HepG2 (cell line): ENCODE data around the gene ALDOA. TPM values are rescaled to one million over a fixed set of nuclear protein-coding genes. Genes with fewer than 3 reads are reported as not detected.

ENCODE experiments used
- CAMTA2 ChIP-seq: sonication (generic); formaldehyde crosslinking; IDR thresholded peaks from 2 replicates; pipeline ENCODE4 v1.4.0; 2020; ENCODE audit warnings: mild to moderate bottlenecking, missing genetic modification reagents, borderline replicate concordance
- CEBPB ChIP-seq: IDR thresholded peaks from 2 replicates; pipeline ENCODE4 v1.6.1; 2011; ENCODE audit warnings: low read depth, low read length, improper control_type of control experiment, borderline replicate concordance
- DMTF1 ChIP-seq: sonication (generic); formaldehyde crosslinking; IDR thresholded peaks from 2 replicates; pipeline ENCODE4 v1.4.0; 2020; ENCODE audit warnings: mild to moderate bottlenecking, missing genetic modification reagents
- ESRRA ChIP-seq: sonication (generic); formaldehyde crosslinking; IDR thresholded peaks from 2 replicates; pipeline ENCODE4 v1.5.1; 2020; ENCODE audit warnings: mild to moderate bottlenecking, low read depth, missing genetic modification reagents
- IKZF1 ChIP-seq: fragments of 450-650 bp; IDR thresholded peaks from 2 replicates; pipeline ENCODE4 v1.7.1; 2016
- JUNB ChIP-seq: sonication (generic); formaldehyde crosslinking; IDR thresholded peaks from 2 replicates; pipeline ENCODE4 v1.8.0; 2022; ENCODE audit warnings: missing genetic modification reagents, mild to moderate bottlenecking, borderline replicate concordance
- KLF11 ChIP-seq: IDR thresholded peaks from 2 replicates; pipeline ENCODE4 v1.6.1; 2016; ENCODE audit warnings: missing compliant biosample characterization
- KLF6 ChIP-seq: IDR thresholded peaks from 2 replicates; pipeline ENCODE4 v1.8.0; 2016; ENCODE audit warnings: missing biosample characterization, missing genetic modification reagents
- KLF9 ChIP-seq: IDR thresholded peaks from 2 replicates; pipeline ENCODE4 v1.6.1; 2016; ENCODE audit warnings: low read depth
- MAFF ChIP-seq: IDR thresholded peaks from 2 replicates; pipeline ENCODE4 v1.6.1; 2011; ENCODE audit warnings: low read depth, low read length, improper control_type of control experiment
- NR1H2 ChIP-seq: sonication (generic); formaldehyde crosslinking; IDR thresholded peaks from 2 replicates; pipeline ENCODE4 v1.8.1; 2022; ENCODE audit warnings: low read depth, missing genetic modification reagents, borderline replicate concordance
- PAF1 ChIP-seq: IDR thresholded peaks from 2 replicates; pipeline ENCODE4 v1.6.1; 2016; ENCODE audit warnings: missing genetic modification reagents, missing compliant biosample characterization
- POLR2A ChIP-seq, 2 experiments: IDR thresholded peaks; 2 replicates each; pipeline ENCODE4 v1.6.1; 2011; ENCODE audit warnings: low read depth in 2 of 2, low read length in 2 of 2, mild to moderate bottlenecking in 1 of 2, moderate library complexity in 1 of 2; ENCODE audit not compliant: insufficient read depth in 1 of 2
- PRPF4 ChIP-seq: fragments of 200-400 bp; formaldehyde crosslinking; IDR thresholded peaks from 2 replicates; pipeline ENCODE4 v1.6.1; 2016; ENCODE audit warnings: low read length, low read depth; ENCODE audit not compliant: poor library complexity, severe bottlenecking
- RFX1 ChIP-seq: fragments of 450-650 bp; IDR thresholded peaks from 2 replicates; pipeline ENCODE4 v1.6.1; 2017
- SRSF4 ChIP-seq: fragments of 200-400 bp; formaldehyde crosslinking; IDR thresholded peaks from one replicate; pipeline ENCODE4 v1.6.1; 2018; ENCODE audit warnings: mild to moderate bottlenecking, low read depth, low read length, moderate library complexity; ENCODE audit not compliant: poor library complexity, severe bottlenecking
- ZFP90 ChIP-seq: sonication (generic); formaldehyde crosslinking; IDR thresholded peaks from 2 replicates; pipeline ENCODE4 v1.8.0; 2022; ENCODE audit warnings: missing genetic modification reagents, mild to moderate bottlenecking, inconsistent platforms, borderline replicate concordance
- ZFP91 ChIP-seq: sonication (generic); formaldehyde crosslinking; IDR thresholded peaks from 2 replicates; pipeline ENCODE4 v1.9.0; 2022; ENCODE audit warnings: missing genetic modification reagents, mild to moderate bottlenecking, borderline replicate concordance
- ZFYVE20 ChIP-seq: sonication (generic); formaldehyde crosslinking; IDR thresholded peaks from 2 replicates; pipeline ENCODE4 v1.8.0; 2023; ENCODE audit warnings: low read depth, mild to moderate bottlenecking, moderate library complexity, missing genetic modification reagents, borderline replicate concordance
- ZNF333 ChIP-seq: sonication (generic); formaldehyde crosslinking; IDR thresholded peaks from 2 replicates; pipeline ENCODE4 v1.4.0; 2020; ENCODE audit warnings: mild to moderate bottlenecking, missing genetic modification reagents, borderline replicate concordance
- ZNF432 ChIP-seq: sonication (generic); formaldehyde crosslinking; IDR thresholded peaks from 2 replicates; pipeline ENCODE4 v1.5.0; 2020; ENCODE audit warnings: missing genetic modification reagents, mild to moderate bottlenecking, borderline replicate concordance
- ZNF513 ChIP-seq: sonication (generic); formaldehyde crosslinking; conservative IDR thresholded peaks from 2 replicates; pipeline ENCODE4 v1.5.0; 2020; ENCODE audit warnings: missing genetic modification reagents
- ZNF562 ChIP-seq: sonication (generic); formaldehyde crosslinking; IDR thresholded peaks from 2 replicates; pipeline ENCODE4 v1.8.0; 2022; ENCODE audit warnings: missing genetic modification reagents, borderline replicate concordance
- ZNF619 ChIP-seq: sonication (generic); formaldehyde crosslinking; IDR thresholded peaks from 2 replicates; pipeline ENCODE4 v1.4.0; 2020; ENCODE audit warnings: mild to moderate bottlenecking, missing genetic modification reagents
- ZNF7 ChIP-seq: IDR thresholded peaks from 2 replicates; pipeline ENCODE4 v1.6.1; 2016; ENCODE audit warnings: missing biosample characterization, missing genetic modification reagents
- ZNF768 ChIP-seq: sonication (generic); formaldehyde crosslinking; IDR thresholded peaks from 2 replicates; pipeline ENCODE4 v1.4.0; 2020; ENCODE audit warnings: missing genetic modification reagents
- ZNF777 ChIP-seq: sonication (generic); formaldehyde crosslinking; IDR thresholded peaks from 2 replicates; pipeline ENCODE4 v1.4.0; 2020; ENCODE audit warnings: missing genetic modification reagents
- polyA plus RNA-seq, 8 experiments: library from polyadenylated mRNA; depleted of rRNA in 3 of 8; stranded (reverse) in 7 of 8; unstranded in 1 of 8; fragments of >200 nt; fragmentation: Illumina TruSeq in 4 of 8; extraction: Trizol in 4 of 8; gene quantifications; 2 replicates each; pipeline versions ENCODE4 v1.2.1 to v1.2.3, GENCODE V29; 2011 to 2016; ENCODE audit warnings: low read depth in 4 of 8, missing spikeins in 1 of 8, mixed read lengths in 1 of 8; ENCODE audit not compliant: insufficient read depth in 1 of 8
- total RNA-seq, 5 experiments: library from RNA; depleted of rRNA; stranded (reverse); fragments of >200 nt; fragmentation: Illumina TruSeq; extraction: Trizol; gene quantifications; 2 replicates each; pipeline ENCODE4 v1.2.3, GENCODE V29; 2016; ENCODE audit warnings: low read depth in 1 of 5

ALDOA gene
- total and polyA plus RNA-seq, 2 of the 13 experiments (the other 11 are each of a cell fraction or from before 2014, with no cell fraction given), result 925 to 1,884 TPM

- TF ChIP-seq POLR2A (IDR thresholded peaks at IDR 0.05; ENCODE audit: insufficient read depth in 1 of 2, low read depth in 2 of 2, low read length in 2 of 2) (peak; percentile 64 to 73), KLF11 (CRISPR knock-in tag) (0 out of 2 replicates have a peak, but pooled peaks have one; percentile 38), MAFF (no peak), SRSF4 (no peak), ZNF333 (CRISPR knock-in tag) (no peak), ZNF513 (CRISPR knock-in tag) (no peak), IKZF1 (no peak), ZFP90 (CRISPR knock-in tag) (peak; percentile 57; the same call in 1 of the 2 replicates), ZNF562 (CRISPR knock-in tag) (no peak), KLF6 (peak; percentile 24; the same call in 1 of the 2 replicates), PRPF4 (no peak), PAF1 (CRISPR knock-in tag) (no peak), ESRRA (CRISPR knock-in tag) (peak; percentile 55; the same call in 1 of the 2 replicates), ZNF768 (peak; percentile 61; the same call in 1 of the 2 replicates), KLF9 (CRISPR knock-in tag) (no peak), ZFP91 (CRISPR knock-in tag) (peak; percentile 36; the same call in 1 of the 2 replicates), JUNB (CRISPR knock-in tag) (no peak), CAMTA2 (CRISPR knock-in tag) (no peak), ZNF619 (CRISPR knock-in tag) (peak; percentile 20; the same call in 1 of the 2 replicates), ZNF432 (CRISPR knock-in tag) (no peak), RFX1 (no peak), DMTF1 (CRISPR knock-in tag) (no peak), ZNF777 (CRISPR knock-in tag) (peak; percentile 32; the same call in 1 of the 2 replicates), NR1H2 (no peak), ZNF7 (CRISPR knock-in tag) (no peak), CEBPB (no peak), ZFYVE20 (0 out of 2 replicates have a peak, but pooled peaks have one; percentile 72)
Observed at GRCh38 chr16:30096105-30096861, 30.7 kb downstream of the ALDOA start, which contains the start of gene YPEL3 (continued).
